Hepatocyte (in vitro differentiated cells): ENCODE measurements around the gene SSR3. TPM values are rescaled to one million over a fixed set of nuclear protein-coding genes. Genes with fewer than 3 reads are reported as not detected.

Experiments used
- DNase-seq: peaks from one replicate; pipeline ENCODE4 v3.0.0-alpha.2; 2016; ENCODE audit warnings: low spot score
- H2AFZ ChIP-seq: fragments of 200-600 bp; sonication (generic); 2 replicates; pipeline ENCODE4 v1.6.0; 2016; ENCODE audit warnings: antibody characterized with exemption, mild to moderate bottlenecking
- H3K27ac ChIP-seq: fragments of 200-600 bp; sonication (generic); 2 replicates; pipeline ENCODE4 v1.5.1; 2016; ENCODE audit warnings: mild to moderate bottlenecking
- H3K27me3 ChIP-seq: fragments of 200-600 bp; sonication (generic); 2 replicates; pipeline ENCODE4 v1.6.1; 2016
- H3K36me3 ChIP-seq: fragments of 200-600 bp; sonication (generic); replicated peaks from 2 replicates; pipeline ENCODE4 v1.5.1; 2016; ENCODE audit warnings: low read depth; ENCODE audit not compliant: insufficient read depth
- H3K4me1 ChIP-seq: fragments of 200-600 bp; sonication (generic); 2 replicates; pipeline ENCODE4 v1.5.1; 2016; ENCODE audit warnings: mild to moderate bottlenecking, moderate library complexity; ENCODE audit not compliant: insufficient read depth
- H3K4me2 ChIP-seq: fragments of 200-600 bp; sonication (generic); 2 replicates; pipeline ENCODE4 v1.6.0; 2016
- H3K4me3 ChIP-seq: fragments of 200-600 bp; sonication (generic); 2 replicates; pipeline ENCODE4 v1.5.1; 2016; ENCODE audit warnings: mild to moderate bottlenecking
- H3K79me2 ChIP-seq: fragments of 200-600 bp; sonication (generic); 2 replicates; pipeline ENCODE4 v1.6.0; 2017; ENCODE audit warnings: mild to moderate bottlenecking
- H3K9me2 ChIP-seq: fragments of 200-600 bp; sonication (generic); replicated peaks from 2 replicates; pipeline ENCODE4 v1.6.0; 2017; ENCODE audit warnings: mild to moderate bottlenecking; ENCODE audit not compliant: insufficient read depth
- H3K9me3 ChIP-seq: fragments of 200-600 bp; sonication (generic); 2 replicates; pipeline ENCODE4 v1.5.1; 2016; ENCODE audit warnings: low read depth, mild to moderate bottlenecking
- H4K20me1 ChIP-seq: fragments of 200-600 bp; sonication (generic); 2 replicates; pipeline ENCODE4 v1.6.0; 2016; ENCODE audit warnings: mild to moderate bottlenecking; ENCODE audit not compliant: insufficient read depth, poor library complexity, severe bottlenecking
- CTCF ChIP-seq: fragments of 200-600 bp; sonication (generic); IDR thresholded peaks from 2 replicates; pipeline ENCODE4 v1.5.1; 2016; ENCODE audit warnings: antibody characterized with exemption, mild to moderate bottlenecking; ENCODE audit not compliant: poor library complexity
- EZH2 ChIP-seq: fragments of 200-600 bp; sonication (generic); IDR thresholded peaks from 2 replicates; pipeline ENCODE4 v1.6.1; 2016; ENCODE audit warnings: antibody characterized with exemption, mild to moderate bottlenecking, borderline replicate concordance
- EZH2phosphoT487 ChIP-seq: fragments of 200-600 bp; sonication (generic); IDR thresholded peaks from one replicate; pipeline ENCODE4 v1.6.1; 2018; ENCODE audit warnings: antibody characterized with exemption, mild to moderate bottlenecking, low read depth, moderate library complexity; ENCODE audit not compliant: unreplicated experiment, severe bottlenecking
- WGBS: methylation state at CpG from one replicate; pipeline ENCODE4 v1.1.6; 2016; ENCODE audit warnings: low lambda C conversion rate; ENCODE audit errors: missing lambda C conversion rate; 5-methylcytosine and 5-hydroxymethylcytosine counted together
- polyA plus RNA-seq: library from polyadenylated mRNA; unstranded; fragments of >200 nt; fragmentation: Nextera tagmentation; extraction: Ambion mirVana; gene quantifications from 2 replicates; pipeline ENCODE4 v1.2.1, GENCODE V29; 2016
- total RNA-seq: library from RNA; depleted of rRNA; stranded (reverse); fragments of >200 nt; gene quantifications from 2 replicates; pipeline ENCODE4 v1.2.3, GENCODE V29; 2014

The SSR3 gene
- total and polyA plus RNA-seq, 2 experiments from 2014 or later = 189 to 271 TPM

GRCh38 chr3:156498307-156498706, 56.6 kb downstream of the SSR3 start:
- no peak for DNase-seq

GRCh38 chr3:156497326-156497725, 57.6 kb downstream of the SSR3 start:
- Histone ChIP-seq H3K36me3 (no peaks in the 10 kb centered on the region), H3K27me3 (no peaks in the 10 kb centered on the region), H3K9me3 (no peaks in the 10 kb centered on the region), H3K79me2 (no peaks in the 10 kb centered on the region), H3K9me2 (no peaks in the 10 kb centered on the region), H4K20me1 (no peaks in the 10 kb centered on the region), H2AFZ (no peak overlapping the region), H3K4me3 (no peak overlapping the region), H3K4me2 (no peak overlapping the region), H3K4me1 (no peaks in the 10 kb centered on the region), H3K27ac (no peak overlapping the region)
- WGBS = 84% methylated on average over 1 of the region's 1 CpG
- TF ChIP-seq CTCF (no peak), EZH2phosphoT487 (no peak), EZH2 (no peak)
- DNase-seq = no peak

More at GRCh38 chr3:156498307-156498706, 56.6 kb downstream of the SSR3 start:
- no peaks in the 10 kb centered on the region for H3K4me1 ChIP-seq
- no peaks in the 10 kb centered on the region for H3K36me3 ChIP-seq
- no peak overlapping the region for H3K4me2 ChIP-seq
- H3K79me2 ChIP-seq = no peaks in the 10 kb centered on the region
- no peaks in the 10 kb centered on the region for H3K9me3 ChIP-seq
- no peak overlapping the region for H3K4me3 ChIP-seq
- no peaks in the 10 kb centered on the region for H3K9me2 ChIP-seq
- H3K27ac ChIP-seq = no peak overlapping the region
- H3K27me3 ChIP-seq = no peaks in the 10 kb centered on the region
- H4K20me1 ChIP-seq = no peaks in the 10 kb centered on the region
- TF ChIP-seq EZH2 (no peak), EZH2phosphoT487 (no peak), CTCF (no peak)
- no peak overlapping the region for H2AFZ ChIP-seq
- 91% methylated on average over 5 of the region's 5 CpGs for WGBS

GRCh38 chr3:156495816-156496215, 59.1 kb downstream of the SSR3 start:
- no peak overlapping the region for H3K4me2 ChIP-seq
- DNase-seq = no peak
- 100% methylated on average over 1 of the region's 1 CpG for WGBS
- H3K9me3 ChIP-seq = no peaks in the 10 kb centered on the region
- no peaks in the 10 kb centered on the region for H4K20me1 ChIP-seq
- H3K27me3 ChIP-seq = no peaks in the 10 kb centered on the region
- no peak overlapping the region for H2AFZ ChIP-seq
- no peak for TF ChIP-seq EZH2
- no peak for TF ChIP-seq CTCF
- no peak for TF ChIP-seq EZH2phosphoT487
- no peaks in the 10 kb centered on the region for H3K79me2 ChIP-seq
- no peak overlapping the region for H3K4me3 ChIP-seq
- H3K36me3 ChIP-seq = no peaks in the 10 kb centered on the region
- no peaks in the 10 kb centered on the region for H3K4me1 ChIP-seq
- no peaks in the 10 kb centered on the region for H3K9me2 ChIP-seq
- H3K27ac ChIP-seq = no peak overlapping the region

- WGBS = 99% methylated on average over 3 of the region's 3 CpGs
These were observed 61.0 kb downstream of the SSR3 start for GRCh38 chr3:156493887-156494286.

More at GRCh38 chr3:156493887-156494286, 61.0 kb downstream of the SSR3 start:
- Histone ChIP-seq H3K27me3 (no peaks in the 10 kb centered on the region), H3K4me1 (no peaks in the 10 kb centered on the region), H3K36me3 (no peaks in the 10 kb centered on the region), H2AFZ (no peak overlapping the region), H3K9me3 (no peaks in the 10 kb centered on the region), H3K4me2 (no peak overlapping the region), H4K20me1 (no peaks in the 10 kb centered on the region), H3K27ac (no peak overlapping the region), H3K9me2 (no peaks in the 10 kb centered on the region), H3K4me3 (no peak overlapping the region), H3K79me2 (no peaks in the 10 kb centered on the region)
- DNase-seq = no peak
- TF ChIP-seq CTCF (no peak), EZH2 (no peak), EZH2phosphoT487 (no peak)
